Measurements from ENCODE around the gene NDUFB2.

Gene NDUFB2

GRCh38 chr7:140696680-140697446, at the start of gene NDUFB2:
NDUFB2 (plus strand) TSS chr7:140696708; CDS start chr7:140696745, 37 bp downstream.
- DNase-seq (ENCODE audit: low read depth), result peak; percentile 74
- H3K4me3 ChIP-seq (ENCODE audit: low read length), result peak within 1 kb of the TSS; percentile 94
- TF ChIP-seq CTCF (conservative IDR thresholded peaks at IDR 0.05; ENCODE audit: low read length), result no peak

- TF ChIP-seq CTCF (conservative IDR thresholded peaks at IDR 0.05; ENCODE audit: low read length), result peak; percentile 59
- no peak overlapping the region for H3K4me3 ChIP-seq (ENCODE audit: low read length)
- no peak for DNase-seq (ENCODE audit: low read depth)
Measured at GRCh38 chr7:140646931-140647647, 49.4 kb upstream of the NDUFB2 start.

DNA sequence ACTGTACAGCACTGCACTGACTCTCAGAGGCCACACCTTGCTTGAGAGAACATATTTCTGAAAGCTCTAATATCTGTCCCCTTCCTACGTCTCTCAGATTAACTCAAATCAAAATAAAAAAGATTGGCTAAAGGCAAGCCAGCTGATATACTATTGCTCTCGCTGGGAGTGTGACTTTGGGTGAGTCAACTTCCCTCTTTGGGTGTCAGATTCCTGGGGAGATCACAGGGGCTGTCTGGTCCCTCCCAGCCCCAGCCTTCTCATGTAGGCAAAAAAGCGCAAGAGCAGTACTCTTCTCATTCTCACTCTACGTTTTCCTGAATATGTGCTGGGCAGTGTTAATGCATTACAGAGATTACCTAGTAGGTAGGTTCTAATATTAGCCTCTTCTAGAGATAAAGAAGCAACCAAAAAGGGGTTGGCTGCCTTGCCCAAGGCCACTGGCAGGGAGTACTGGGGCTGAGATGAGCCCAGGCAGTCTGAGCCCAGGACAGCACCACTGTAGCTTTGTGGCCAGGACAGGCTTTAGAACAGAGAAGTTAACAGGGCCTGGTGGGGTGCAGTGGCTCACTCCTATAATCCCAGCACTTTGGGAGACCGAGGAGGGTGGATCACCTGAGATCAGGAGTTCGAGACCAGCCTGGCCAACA, 46.8 kb upstream of the NDUFB2 start:
- DNase-seq (ENCODE audit: low read depth), result no peak
- no peak overlapping the region for H3K4me3 ChIP-seq (ENCODE audit: low read length)
- no peak for TF ChIP-seq CTCF (conservative IDR thresholded peaks at IDR 0.05; ENCODE audit: low read length)

DNA sequence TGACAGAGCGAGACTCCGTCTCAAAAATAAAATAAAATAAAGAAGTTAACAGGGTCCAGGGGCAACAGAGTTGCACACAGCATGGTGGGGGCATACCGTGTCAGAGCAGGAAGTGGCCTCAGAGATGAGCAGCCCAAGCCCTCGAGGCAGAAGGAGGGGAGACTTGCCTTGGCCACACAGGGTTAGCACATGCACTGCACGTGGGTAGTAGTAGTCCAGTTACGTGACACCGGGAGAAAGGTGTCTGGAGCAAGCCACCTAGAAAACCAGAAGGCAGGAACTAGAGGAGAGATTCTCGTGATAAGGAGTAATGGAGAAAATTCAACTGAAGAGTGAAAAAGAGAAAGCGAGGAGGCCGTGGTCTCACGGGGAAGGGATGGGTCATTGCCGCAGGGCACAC, 46.1 kb upstream of the NDUFB2 start:
- TF ChIP-seq CTCF (conservative IDR thresholded peaks at IDR 0.05; ENCODE audit: low read length), result no peak
- DNase-seq (ENCODE audit: low read depth), result no peak
- no peak overlapping the region for H3K4me3 ChIP-seq (ENCODE audit: low read length)

DNA sequence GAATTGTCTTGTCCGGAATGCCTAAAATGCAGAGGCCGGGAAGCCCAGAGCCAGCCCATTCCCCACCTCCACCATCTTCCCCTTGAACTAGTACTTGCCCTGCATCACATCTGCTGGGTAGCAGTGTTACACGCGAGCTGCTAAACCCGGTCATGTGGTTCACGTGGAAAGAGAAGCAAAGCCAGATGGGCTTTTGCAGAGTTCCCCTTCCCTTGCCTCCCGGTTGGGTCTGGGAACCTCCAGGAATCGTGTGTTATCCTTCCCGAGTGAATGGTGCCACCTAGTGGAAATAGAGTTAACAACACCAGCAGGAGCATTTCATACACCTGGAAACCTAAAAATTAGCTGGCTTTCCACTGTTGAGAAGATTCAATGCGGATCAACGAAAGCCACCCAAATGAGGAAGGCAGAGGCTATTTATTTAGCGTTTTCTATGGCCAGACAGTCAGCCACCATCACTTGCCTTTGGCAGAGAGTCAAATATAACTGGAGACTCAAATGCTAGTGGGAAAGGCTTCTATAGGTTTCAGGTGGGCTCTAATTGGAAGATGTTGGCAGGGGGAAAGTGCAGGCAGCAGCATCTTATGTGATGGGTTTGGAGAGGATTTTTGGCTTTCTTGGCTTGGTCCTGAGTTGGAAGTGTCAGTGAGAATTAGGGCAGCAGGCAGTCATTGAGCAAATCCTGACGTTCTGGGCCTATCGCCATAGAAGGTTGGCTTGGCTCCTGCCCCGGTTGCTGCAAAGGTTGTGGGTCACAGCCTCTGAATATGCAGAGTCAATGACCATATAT, 43.0 kb upstream of the NDUFB2 start:
- DNase-seq (ENCODE audit: low read depth), result peak; percentile 86
- no peak overlapping the region for H3K4me3 ChIP-seq (ENCODE audit: low read length)
- peak; percentile 93 for TF ChIP-seq CTCF (conservative IDR thresholded peaks at IDR 0.05; ENCODE audit: low read length)

- H3K4me3 ChIP-seq (ENCODE audit: low read length), result no peak overlapping the region
- no peak for TF ChIP-seq CTCF (conservative IDR thresholded peaks at IDR 0.05; ENCODE audit: low read length)
- no peak for DNase-seq (ENCODE audit: low read depth)
Measured at GRCh38 chr7:140654109-140654387, 42.5 kb upstream of the NDUFB2 start.
